ENCODE measurements around the gene ANAPC15.
A peak's percentile ranks its signal among the peaks of the same experiment; 100 is the strongest.

The ANAPC15 gene

GRCh38 chr11:72124046-72124445, 11.6 kb upstream of the ANAPC15 start:
- no peak for FAIRE-seq

GRCh38 chr11:72123117-72123653, 10.7 kb upstream of the ANAPC15 start:
- FAIRE-seq = no peak

GRCh38 chr11:72122607-72123006, 10.1 kb upstream of the ANAPC15 start:
- FAIRE-seq = no peak

- no peak for FAIRE-seq
These were observed 8.4 kb upstream of the ANAPC15 start for GRCh38 chr11:72120930-72121329.

- FAIRE-seq = no peak
These were observed 6.7 kb upstream of the ANAPC15 start for GRCh38 chr11:72119198-72119597.

GRCh38 chr11:72116019-72116755, 3.7 kb upstream of the ANAPC15 start:
- no peak for FAIRE-seq

GRCh38 chr11:72114570-72114969, 2.1 kb upstream of the ANAPC15 start:
- no peak for FAIRE-seq

GRCh38 chr11:72112978-72113808, 698 bp upstream of the ANAPC15 start:
- no peak for FAIRE-seq

- no peak for FAIRE-seq
These were observed 974 bp downstream of the ANAPC15 start for GRCh38 chr11:72111300-72112142.

GRCh38 chr11:72105888-72106287, 6.6 kb downstream of the ANAPC15 start, which contains the start of gene TOMT:
Gene TOMT (plus strand): TSS chr11:72105924. CDS start chr11:72105952, 28 bp downstream.
- no peak for FAIRE-seq

GRCh38 chr11:72103754-72104167, 8.7 kb downstream of the ANAPC15 start:
- no peak for FAIRE-seq

- FAIRE-seq = peak; percentile 33
These were observed 9.3 kb downstream of the ANAPC15 start, which contains the start of gene LAMTOR1 for GRCh38 chr11:72102946-72103753. Gene LAMTOR1 (minus strand): TSS chr11:72103297. CDS start chr11:72103224, 73 bp downstream.

GRCh38 chr11:72102631-72102945, 9.9 kb downstream of the ANAPC15 start:
- FAIRE-seq = no peak

GRCh38 chr11:72102162-72102561, 10.3 kb downstream of the ANAPC15 start:
- no peak for FAIRE-seq

GRCh38 chr11:72100462-72100861, 12.0 kb downstream of the ANAPC15 start:
- FAIRE-seq = no peak

- no peak for FAIRE-seq
These were observed 12.5 kb downstream of the ANAPC15 start for GRCh38 chr11:72100009-72100408.

GRCh38 chr11:72098741-72099140, 13.8 kb downstream of the ANAPC15 start:
- no peak for FAIRE-seq

GRCh38 chr11:72091292-72091691, 21.2 kb downstream of the ANAPC15 start:
- no peak for FAIRE-seq

GRCh38 chr11:72088076-72088808, 24.3 kb downstream of the ANAPC15 start:
- no peak for FAIRE-seq

GRCh38 chr11:72085621-72086351, 26.7 kb downstream of the ANAPC15 start:
- no peak for FAIRE-seq

All from endometrium (tissue), 2 donors.